GM19324 (cell line): ENCODE data around the gene UBE2R2.
"Not testable (repeated sequence)": the region's sequence is repeated elsewhere in the genome, so short reads cannot be mapped to it uniquely, and the experiment has no call there.

Source experiments
- ATAC-seq: cut with Tn5 transposase; IDR thresholded peaks from one replicate; pipeline ENCODE4 v1.9.1; 2021; ENCODE audit warnings: mild to moderate bottlenecking, moderate library complexity; ENCODE audit not compliant: unreplicated experiment, low FRiP score

Gene UBE2R2

GRCh38 chr9:33923998-33924701, 107.2 kb downstream of the UBE2R2 start:
- ATAC-seq = no peak

DNA sequence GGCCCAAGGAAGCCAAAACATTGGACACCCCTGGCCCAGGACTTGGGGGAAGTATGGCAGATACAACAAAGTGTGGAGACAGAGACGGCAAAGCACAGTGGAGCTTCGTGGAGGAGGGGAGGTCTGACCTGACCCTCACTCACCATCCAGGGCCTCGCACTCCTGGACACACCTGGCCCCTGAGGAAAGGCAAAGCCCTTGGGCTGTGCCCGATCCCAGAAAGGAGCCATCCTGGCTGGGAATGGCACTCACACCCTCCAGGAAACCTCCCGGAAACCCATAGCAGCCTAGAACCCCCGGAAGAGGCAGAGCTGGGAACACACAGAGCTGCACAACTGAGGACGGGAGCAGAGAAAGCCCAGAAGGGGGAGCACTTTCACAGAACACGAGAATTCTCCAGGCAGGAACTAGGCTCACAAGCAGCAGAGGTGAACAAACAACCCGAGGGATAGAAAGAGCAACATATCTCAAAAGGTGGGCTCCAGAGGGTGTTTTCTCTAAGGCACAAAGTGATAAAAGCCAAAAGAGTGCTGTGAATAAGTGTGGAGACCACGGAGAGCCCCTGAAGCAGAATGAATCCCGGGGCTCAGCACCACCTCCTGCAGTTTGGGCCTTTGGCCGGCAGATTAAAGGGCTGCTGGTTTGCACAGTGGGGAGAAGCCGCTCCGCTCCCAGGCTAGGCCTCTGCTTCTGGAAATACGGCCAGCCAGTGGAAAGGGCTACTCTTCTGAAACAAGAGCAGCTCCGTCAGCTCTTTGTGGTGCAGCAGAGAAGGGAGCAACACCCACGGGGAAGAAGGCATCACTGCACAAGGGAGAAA, 108.2 kb downstream of the UBE2R2 start:
- no peak for ATAC-seq

- ATAC-seq = no peak
Measured at GRCh38 chr9:33926746-33927485, 110.0 kb downstream of the UBE2R2 start.

- ATAC-seq = no peak
Measured at GRCh38 chr9:33927694-33928093, 110.7 kb downstream of the UBE2R2 start.

DNA sequence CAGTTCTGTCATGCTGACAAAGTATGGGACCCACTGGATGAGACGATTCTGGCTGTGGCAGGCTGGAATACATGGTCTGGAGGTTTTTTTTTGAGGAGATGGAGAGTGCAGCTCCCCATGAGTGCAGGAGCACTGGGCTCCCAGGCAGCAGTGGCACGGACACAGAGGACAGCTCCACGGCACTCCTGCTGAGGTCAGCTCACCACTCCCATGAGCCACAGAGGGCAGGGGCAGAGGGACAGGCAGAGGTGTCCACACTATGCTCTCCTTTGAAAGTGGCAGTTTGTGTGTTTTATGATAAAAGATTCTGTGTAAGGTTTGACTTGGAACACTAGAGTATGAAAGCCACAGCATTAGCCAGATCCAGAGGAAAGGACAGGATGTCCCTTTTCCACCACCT, 114.4 kb downstream of the UBE2R2 start:
- no peak for ATAC-seq

- ATAC-seq = no peak
Measured at GRCh38 chr9:33932078-33932807, 115.3 kb downstream of the UBE2R2 start.

DNA sequence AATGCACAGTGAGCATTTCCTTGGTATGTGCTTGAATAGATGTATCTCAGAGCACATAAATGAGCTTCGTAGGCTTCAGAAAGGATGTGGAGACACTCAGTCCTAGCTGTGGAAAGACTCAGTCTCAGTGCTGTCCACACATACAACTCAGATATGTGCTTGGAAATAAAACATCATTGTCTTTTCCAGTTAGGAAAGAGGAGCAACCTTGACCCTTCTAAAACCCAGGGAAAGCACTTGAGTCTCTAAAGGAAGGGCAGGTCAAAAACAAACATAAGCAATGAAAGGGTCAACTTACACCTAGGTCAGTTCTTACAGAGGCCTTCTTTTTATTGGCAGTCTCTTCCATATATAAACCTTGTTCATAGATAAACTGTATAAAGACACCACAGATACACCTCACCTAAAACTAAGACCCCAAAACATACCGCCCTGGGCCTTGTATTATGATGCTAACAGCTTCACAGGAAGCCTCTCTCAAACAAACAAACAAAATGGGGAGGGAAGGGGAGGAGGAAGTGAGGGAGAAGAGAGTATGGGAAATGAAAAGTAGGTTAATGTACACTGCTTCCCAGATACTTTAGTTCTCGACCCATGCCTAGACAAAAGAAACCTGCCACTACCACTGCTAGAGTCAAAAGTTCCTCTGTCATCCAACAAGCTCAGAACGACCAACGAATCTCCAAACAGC, 117.4 kb downstream of the UBE2R2 start:
- no peak for ATAC-seq

DNA sequence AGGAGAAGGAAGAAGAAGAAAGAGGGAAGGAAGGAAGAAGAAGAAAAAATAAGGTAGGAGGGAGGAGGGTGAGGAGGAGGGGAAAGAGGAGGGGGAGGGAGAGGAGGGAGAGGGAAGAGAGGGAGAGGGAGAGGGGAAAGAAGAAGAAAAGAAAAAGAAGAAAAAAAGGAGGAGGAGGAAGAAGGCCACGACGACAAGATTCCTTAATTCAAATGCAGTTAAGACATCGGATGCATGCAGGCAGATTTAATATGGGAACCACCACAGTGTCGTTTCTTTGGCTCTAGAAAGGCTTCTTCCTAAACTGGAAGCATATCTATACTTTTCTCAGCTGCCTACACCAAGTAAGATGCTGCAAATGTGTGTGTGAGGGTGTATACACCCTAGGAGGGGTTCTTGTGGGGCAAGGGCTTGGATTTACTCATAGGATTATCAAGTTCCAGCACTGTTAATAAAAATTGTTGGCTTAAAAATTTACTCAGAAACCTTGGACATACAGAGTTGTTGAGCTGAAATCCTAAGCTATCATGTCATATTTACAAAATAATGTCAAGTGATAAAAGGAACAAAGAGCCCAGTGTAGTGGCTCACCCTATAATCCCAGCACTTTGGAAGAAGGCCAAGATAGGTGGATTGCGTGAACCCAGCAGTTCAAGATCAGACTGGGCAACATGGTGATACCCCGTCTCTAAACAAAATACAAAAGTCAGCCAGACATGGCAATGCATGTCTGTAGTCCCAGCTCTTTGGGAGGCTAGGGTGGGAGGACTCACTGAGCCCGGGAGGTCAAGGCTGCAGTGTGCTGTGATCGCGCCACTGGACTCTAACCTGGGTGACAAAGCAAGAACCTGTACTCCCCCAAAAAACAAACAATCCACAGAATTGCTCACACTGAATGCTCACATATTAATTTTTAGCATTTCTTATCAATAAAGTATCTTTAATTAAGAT, 123.2 kb downstream of the UBE2R2 start:
- no peak for ATAC-seq

- ATAC-seq = no peak
Measured at GRCh38 chr9:33942471-33943083, 125.6 kb downstream of the UBE2R2 start.

DNA sequence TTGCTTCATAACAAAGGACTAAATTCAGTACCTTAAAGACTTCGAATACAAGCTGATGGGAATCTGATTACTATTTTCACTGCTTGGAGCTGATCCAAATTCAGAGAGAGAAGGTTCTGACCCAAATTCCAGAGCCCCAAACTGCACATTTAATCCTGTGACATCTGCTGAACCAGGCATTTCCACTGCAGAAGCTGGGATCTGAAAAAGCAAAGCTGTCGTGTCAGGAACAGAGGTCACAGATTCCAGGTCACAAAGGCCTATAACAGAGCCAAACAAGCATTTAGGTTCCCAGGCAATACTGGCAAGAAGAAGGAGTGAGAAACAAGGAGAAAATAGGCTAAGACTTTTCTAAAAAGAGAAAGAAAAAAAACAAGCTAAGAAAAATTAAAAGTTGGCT, 126.4 kb downstream of the UBE2R2 start:
- ATAC-seq = no peak

GRCh38 chr9:33946779-33947535, 130.0 kb downstream of the UBE2R2 start:
- no peak for ATAC-seq

- no peak for ATAC-seq
Measured at GRCh38 chr9:33950371-33950770, 133.4 kb downstream of the UBE2R2 start.

GRCh38 chr9:33952066-33952465, 135.1 kb downstream of the UBE2R2 start:
- no peak for ATAC-seq

DNA sequence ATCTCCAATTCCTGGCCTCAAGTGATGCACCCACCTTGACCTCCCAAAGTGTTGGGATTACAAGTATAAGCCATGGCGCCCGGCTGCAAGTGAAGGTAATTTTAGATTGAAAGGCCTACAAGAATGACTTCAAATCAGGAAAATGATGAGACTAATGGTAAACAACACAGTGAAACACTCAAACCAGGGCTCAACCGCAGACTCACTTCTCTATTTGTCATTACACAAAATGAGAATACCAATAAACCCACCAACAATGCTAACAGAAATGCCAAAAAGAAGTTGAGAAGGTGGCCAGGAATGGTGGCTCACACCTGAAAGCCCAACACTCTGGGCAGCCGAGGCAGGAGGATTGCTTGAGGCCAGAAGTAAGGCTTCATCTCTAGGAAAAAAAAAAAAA, 139.6 kb downstream of the UBE2R2 start:
- no peak for ATAC-seq

DNA sequence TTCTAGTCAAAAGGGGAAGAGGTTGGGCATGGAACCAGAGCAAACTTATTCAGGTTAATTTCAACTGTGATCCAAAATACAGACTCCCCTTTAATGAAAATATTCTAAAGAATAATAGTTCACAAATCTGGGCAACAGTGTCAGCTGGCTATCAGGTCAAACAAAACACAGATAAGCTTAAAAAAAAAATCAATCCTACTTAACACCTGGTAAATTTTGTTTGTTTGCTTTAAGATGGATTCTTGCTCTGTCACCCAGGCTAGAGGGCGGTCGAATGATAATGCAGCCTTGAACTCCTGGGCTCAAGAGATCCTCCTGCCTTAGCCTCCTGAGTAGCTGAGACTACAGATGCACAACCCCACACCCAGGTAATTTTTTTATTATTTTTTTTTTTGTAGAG, 142.8 kb downstream of the UBE2R2 start:
- no peak for ATAC-seq

- not testable (repeated sequence) for ATAC-seq
Measured at GRCh38 chr9:33962468-33962867, 145.5 kb downstream of the UBE2R2 start.

- no peak for ATAC-seq
Measured at GRCh38 chr9:33964086-33964768, 147.3 kb downstream of the UBE2R2 start.
